GOT3 (cell line): Measurements from ENCODE around the gene PTDSS2.

ENCODE experiments used
- DNase-seq: peaks from one replicate; lab custom pipeline; 2025; ENCODE audit warnings: mixed read lengths; lab: John Stamatoyannopoulos, UW

The PTDSS2 gene

DNA sequence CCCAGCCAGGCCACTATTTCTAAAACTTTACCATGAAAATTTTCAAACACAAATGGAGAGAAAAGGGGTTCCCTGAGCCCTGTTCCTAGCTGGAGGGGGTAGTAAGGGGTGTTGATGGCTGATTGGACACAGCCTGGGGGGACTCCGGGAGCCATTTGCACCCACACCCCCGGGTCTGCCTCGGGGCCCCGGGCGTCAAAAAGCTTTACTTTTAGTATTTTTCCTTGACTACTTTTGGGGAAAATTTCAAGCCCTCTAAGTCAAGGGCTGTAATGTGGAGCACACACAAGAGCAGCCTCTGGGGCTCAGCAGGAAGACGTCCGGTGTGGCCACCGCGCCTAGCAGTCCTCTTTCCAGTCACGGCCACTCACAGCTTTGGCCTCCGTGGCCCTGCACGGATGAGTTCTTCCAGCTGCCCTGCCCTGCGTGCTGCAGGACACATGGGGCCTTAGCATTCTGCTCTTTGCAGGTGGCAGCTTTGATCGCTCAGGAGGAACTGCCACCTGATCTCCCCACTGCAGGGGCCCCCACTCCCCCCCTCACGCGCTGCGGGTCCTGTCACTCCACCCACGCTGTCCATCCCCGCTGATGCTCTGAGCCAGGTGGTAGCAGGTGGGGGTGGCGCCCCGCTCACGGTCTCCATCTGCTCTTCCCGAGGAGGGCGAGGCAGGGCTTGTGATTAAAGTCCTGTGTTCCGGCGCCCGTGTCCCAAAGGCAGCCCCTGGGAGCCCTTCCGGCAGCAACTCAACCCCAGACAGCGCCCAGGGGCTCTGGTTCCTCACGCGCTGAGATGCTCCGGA lies 42.5 kb downstream of the PTDSS2 start:
- no peak for DNase-seq

DNA sequence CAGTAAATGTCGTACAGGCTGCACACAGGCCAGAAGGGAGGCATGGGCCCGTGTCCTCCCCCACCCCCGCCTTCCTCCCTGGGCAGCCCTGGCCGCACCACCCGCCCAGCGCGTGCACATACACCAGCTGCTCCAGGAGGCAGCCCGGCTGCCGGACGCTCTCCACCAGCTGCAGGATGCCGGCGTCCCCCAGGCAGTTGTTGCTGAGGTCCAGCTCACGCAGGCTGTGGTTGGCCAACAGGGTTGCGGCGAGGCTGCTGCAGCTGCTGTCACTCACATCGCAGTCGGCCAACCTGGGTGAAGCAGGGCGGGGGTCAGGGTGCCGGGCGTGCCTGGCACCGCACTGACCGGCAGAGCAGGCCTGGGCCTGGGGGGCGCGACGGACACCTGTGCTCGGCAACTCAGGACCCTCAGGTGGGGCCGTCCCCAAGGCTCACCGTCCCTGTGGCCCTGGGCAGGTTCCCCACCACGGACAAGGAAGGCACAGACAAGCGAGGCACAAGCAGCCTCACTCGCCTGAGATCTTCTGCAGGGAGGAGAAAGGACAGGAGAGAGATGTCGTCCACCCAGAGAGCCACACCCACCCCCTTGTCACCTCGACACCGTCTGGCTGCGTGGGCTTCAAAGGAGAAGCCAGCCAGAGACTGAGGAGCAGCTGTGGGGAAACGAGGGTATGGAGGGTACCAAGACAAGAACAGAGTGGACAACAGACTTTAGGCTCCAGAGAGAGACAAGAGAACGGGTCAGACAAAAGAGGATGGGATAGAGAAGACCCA lies 44.9 kb downstream of the PTDSS2 start:
- no peak for DNase-seq

DNA sequence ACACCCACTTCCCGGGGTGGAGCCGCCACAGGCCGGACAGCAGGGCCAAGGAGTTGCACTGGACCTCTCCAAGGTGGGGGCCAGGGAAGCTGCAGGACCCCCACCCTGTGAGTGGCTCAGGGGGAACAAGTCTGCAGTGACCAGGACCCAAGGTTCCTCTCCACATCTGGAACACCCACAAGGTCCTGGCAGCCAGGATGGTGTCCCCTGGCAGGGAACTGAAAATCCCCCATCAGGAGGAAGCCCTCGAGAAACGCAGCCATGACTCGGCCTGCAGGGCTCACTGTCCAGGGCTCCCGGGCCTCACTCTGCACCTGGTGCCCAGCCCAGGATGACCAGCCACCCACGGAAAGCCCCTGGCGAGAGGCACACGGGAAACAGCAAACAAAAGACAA lies 45.5 kb downstream of the PTDSS2 start:
- DNase-seq = no peak

DNA sequence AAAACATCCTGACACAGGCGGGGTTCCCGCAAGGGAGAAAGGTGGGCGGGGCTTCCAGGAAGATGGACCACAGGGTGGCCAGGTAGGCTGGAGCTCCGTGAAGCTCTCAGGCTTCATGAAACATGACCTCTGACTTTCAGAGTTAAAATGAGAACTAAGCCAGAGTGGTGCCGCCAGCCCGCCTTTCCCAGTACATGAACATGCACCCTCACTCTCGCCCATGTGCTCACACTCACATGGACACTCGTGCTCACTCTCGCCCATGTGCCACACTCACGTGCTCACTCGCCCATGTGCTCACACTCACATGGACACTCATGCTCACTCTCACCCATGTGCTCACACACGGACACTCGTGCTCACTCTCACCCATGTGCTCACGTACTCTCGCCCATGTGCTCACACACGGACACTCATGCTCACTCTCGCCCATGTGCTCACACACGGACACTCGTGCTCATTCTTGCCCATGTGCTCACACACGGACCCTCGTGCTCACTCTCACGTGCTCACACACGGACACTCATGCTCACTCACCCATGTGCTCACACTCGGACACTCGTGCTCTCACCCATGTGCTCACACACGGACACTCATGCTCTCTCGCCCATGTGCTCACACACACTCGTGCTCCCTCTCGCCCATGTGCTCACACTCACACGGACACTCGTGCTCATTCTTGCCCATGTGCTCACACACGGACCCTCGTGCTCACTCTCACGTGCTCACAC lies 46.9 kb downstream of the PTDSS2 start:
- DNase-seq = no peak

DNA sequence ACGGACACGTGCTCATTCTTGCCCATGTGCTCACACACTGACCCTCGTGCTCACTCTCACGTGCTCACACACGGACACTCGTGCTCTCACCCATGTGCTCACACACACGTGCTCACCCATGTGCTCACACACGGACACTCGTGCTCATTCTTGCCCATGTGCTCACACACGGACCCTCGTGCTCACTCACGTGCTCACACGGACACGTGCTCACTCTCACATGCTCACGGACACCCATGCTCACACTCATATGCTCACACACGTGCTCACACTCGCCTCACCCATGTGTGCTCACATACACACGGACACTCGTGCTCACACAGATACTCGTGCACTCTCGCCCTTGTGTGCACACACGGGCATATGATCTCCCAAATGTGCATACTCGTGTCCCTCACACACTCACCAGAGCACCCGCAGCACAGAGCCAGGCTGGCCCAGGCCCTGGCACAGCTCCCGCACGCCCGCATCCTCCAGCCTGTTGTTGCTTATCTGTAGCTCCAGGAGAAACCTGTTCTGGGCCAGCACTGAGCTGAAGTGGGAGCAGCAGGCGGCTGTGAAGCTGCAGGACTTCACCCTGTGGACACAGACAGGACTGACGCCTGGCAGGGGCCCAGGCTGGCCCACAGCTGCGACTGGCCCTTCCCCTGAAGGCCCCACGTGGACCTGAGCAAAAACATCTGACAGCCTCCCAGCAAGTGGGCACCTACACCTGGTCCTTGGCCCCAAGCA lies 47.7 kb downstream of the PTDSS2 start:
- DNase-seq = no peak

DNA sequence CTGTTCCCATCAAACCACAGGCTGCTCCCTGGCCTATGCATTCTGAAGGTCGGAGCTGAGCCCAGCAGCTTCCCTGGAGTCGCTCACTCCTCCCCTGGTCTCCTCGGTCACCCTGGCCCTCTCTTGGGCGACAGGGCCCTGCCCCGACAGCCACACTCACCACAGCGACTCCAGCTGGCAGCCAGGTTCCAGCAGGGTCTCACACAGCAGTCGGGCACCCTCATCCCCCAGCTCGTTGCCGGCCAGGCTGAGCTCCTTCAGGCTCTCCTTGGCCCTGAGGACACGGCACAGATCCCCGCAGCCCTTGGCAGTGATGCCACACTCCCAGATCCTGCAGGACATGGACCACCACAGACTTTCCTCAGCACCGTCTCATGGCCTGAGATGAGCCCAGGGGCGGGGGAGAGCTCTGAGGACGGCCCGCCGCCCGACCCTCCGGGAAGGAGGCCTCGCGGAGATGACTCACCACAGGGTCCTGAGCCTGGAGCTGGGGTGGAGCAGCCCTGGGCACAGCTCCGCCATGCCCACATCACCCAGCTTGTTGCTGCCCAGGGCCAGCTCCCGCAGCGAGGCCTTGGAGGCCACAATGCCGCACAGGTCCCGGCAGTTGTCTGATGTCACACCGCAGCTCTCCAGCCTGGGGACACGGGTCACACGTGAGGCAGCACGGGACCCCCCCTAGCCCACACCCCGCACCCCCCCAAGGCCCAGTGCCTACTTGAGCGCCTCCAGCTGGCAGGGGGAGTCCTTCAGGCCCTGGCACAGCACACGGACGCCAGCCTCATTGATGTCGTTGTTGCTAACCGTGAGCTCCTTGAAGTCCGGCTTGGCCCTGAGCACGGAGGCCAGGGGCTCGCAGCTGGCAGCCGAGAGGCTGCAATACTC lies 48.5 kb downstream of the PTDSS2 start:
- DNase-seq = no peak

DNA sequence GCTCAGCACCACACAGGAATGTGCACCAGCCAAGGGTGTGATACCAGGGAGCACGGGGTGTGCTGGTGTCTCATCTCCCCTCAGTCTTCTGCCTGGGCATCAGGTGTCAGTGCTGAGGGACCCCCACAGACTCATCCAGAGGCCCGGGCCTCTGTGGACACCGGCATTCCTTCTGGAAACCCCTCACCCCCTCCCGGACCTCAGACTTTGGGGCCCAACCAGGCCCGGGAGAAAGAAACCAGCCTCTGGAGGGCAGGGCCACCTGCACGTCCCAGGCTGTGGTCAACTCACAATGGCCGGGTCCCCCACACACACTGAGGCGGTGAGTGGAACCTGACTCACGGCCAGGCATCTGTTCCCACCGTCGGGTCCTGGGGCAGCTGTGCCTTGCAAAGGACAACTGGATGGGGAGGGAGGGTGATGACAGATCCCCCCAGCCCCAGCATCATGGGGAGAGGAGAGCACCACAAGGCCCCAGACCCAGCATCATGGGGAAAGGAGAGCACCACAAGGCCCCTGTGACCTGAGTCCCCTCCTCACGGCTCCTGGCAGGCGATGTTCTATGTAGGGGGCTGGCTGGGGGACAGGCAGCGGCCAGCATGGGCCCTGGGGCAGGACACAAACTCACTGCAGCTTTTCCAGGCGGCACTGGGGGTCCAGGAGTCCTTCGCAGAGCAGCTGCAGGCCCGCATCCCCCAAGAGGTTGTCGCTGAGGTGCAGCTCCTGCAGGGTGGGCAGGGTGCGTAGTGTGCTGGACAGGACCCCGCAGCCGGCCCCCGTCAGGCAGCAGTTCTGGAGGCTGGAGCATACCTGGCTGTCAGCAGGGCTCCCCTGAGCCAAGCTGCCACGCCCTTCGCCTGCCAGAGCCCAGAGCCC lies 49.4 kb downstream of the PTDSS2 start:
- DNase-seq = no peak

DNA sequence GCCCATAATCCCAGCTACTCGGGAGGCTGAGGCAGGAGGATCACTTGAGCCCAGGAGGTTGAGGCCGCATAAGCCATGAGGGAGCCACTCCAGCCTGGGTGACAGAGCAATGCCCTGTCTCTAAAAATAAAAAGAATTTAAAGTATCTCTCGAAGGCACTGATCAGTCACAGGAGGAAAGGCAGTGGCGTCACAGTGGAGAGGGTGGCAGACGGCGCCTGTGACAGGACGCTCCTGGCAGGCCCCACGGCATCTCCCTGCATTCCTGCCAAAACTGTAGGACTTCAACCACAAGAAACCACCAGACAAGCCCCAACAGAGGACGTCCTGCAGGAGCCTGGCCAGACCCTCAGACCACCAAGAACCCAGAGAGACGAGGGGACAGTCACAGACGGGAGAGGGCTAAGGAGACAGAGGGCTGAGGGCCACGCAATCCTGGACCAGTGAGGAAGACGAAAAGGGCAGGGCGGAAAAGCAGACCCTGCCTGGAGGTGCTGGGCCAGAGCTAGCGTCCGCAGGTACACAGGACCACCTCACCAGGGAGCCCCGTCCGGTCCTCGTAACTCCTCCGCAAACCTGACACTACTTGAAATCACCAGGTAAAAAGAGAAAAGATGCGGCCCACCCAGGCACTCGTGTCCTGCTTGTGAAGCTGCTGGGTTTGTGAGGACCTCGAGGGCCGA lies 51.1 kb downstream of the PTDSS2 start:
- no peak for DNase-seq

DNA sequence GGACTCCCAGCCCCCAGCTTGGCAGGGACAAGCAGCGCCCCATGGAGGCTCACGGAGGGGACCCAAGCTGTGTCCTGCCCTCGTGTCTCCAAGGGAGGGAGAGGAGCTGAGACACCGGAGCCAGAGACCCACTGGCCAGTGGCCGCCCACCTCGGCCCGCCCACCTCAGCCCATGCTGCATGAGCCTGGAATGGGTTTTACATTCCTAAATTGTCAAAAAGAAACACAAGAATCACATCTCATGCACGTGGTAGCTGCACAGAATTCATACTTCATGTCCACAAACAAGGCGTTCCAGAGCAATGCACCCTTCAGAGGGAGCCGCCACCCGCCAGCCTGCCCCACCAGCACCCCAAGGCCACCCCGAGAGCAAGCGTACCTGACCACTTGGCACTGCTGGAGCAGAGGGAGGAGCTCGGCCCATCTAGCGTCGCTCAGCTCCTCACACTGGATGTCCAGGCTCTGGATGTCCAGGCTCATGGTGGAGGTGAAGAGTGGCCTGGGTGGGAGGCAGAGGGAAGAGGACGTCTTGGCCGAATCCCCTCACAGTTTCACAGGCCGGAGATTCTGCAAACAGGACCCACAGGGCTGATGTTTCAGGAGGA lies 51.7 kb downstream of the PTDSS2 start:
- DNase-seq = no peak

DNA sequence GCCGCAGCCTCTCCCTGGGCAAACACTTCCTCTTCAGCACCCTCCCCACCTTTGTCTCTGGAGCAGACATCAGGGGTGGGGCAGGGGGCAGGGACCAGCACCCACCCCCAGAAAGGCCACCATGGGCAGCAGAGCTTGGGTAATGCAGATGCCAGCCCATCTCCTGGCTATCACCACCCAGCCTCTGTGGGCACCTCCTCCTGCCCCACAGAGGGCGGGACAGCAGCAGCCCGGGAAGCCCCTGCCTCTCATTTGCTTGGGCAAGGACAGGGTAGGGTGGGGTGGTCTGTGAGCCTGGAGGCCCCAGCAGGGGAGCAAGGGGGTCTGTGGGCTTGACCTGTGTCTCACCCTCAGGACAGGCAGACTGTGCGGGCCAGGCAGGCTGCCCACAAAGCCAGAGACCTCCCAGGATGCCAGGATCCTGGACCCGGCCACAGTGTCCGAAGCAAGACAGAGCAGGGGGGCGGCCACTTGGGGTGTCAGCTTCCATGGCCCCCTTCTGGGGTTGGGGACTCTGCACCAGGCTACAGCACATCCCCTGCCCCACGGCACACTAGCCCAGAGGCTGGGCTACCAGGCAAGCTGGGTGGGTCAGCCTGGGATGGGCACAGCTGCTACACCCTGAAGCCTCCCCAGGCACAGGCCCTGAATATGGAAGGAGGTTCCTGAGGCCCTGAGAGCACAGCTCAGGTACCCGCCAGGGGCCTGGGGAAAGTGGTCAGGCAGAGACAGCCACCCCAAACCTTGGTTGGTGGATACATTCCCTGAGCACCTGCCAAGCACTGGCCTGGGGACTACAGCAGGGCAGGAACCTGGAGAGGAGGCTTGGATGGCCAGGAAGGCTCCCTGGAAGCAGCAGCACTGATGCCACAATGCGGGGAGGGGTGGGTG lies 52.5 kb downstream of the PTDSS2 start:
- no peak for DNase-seq

DNA sequence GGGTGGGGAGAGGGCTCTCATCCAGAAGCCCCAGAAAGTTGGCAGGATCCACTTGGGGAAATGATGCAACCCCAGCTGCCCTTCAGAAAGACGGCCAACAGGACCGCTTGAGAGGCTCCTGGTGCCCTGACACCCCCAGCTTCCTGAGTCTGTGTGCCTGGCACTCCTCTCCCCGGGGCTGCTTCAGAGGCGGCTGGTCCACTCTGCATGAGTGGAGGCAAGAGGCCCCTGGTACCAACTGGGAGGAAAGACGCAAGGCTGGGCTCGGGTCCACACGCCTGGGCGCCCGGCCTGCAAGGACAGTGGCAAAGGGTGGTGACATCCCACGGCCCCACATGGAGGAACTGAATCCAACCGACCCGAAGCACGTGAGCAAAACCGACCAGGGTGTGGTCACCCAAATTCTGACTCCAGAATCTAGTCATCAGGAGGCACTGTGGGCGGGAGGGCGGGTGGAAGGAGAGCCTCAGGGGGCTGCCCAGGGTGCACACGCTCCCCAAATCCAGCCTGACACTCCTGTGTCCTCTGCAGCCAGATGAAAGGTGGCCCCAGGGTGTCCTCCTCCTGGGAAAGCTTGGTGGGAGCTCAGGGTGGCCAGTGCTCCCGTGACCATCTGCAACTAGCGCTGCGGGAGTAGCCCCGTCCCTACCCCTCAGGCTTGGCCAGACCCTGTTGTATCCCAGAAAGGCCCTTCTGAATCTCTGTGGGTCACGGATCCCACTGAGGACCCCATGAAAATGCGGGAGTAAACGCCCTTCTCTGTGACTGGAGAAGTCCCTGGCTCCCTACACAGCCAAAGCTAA lies 53.3 kb downstream of the PTDSS2 start:
- DNase-seq = no peak

DNA sequence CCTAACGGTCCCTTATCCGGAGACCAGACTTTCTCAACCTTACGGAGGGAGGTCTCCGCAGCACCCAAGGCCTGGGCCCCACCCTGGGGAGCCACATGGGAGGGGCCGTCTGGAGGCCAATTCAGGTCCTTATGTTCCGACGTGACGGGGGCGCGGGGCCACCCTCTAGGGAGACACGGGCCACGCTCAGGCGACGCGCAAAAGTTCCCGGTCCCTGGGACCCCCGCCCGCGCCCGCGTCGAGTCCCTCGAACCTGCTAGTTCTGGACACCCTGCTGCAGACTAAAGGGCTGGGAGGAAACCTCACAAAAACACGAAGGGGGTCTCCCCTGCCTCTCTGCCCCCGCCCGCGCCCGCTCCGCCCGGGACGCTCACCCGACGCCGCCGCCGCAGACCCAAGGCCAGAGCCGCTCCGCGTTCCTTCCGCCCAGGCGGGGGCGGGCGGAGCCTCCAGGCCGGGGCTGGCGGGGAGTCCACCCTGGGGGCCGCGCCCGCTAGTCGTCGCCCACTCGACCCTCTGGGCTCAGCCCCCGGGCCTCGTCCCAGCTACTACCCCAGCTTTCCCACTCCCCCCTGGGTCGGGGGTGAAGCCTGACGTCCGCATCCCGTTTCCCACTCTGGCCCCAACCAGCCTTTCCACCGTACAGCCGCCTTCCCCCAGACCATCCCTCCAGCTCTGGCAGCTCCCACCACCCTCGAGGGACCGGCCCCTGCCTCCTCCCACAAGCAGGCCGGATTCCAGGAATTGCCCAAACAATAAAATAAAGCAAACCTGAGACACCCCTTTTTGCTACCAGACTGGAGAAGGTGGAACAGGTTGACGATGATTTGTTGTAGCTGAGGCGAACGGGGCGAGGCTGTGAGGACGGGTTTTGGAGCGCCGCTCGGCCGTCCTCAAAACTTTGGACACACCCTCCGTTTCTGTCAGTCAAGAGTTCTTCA lies 54.2 kb downstream of the PTDSS2 start:
- DNase-seq = no peak

DNA sequence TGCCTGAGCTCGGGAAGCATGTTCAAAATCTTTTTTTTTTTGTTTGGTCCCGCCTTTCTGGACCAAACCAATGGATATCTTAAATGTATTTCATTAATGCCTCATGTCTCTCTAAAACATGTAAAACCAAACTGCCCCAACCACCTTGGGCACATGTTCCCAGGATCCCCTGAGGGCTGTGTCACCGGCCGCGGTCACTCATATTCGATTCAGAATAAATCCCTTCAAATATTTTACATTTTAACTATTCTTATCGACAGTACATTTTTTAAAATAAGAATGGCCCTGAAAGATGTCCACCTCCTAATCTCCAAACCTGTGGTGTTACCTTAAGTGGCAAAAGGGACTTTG lies 54.9 kb downstream of the PTDSS2 start:
- no peak for DNase-seq

DNA sequence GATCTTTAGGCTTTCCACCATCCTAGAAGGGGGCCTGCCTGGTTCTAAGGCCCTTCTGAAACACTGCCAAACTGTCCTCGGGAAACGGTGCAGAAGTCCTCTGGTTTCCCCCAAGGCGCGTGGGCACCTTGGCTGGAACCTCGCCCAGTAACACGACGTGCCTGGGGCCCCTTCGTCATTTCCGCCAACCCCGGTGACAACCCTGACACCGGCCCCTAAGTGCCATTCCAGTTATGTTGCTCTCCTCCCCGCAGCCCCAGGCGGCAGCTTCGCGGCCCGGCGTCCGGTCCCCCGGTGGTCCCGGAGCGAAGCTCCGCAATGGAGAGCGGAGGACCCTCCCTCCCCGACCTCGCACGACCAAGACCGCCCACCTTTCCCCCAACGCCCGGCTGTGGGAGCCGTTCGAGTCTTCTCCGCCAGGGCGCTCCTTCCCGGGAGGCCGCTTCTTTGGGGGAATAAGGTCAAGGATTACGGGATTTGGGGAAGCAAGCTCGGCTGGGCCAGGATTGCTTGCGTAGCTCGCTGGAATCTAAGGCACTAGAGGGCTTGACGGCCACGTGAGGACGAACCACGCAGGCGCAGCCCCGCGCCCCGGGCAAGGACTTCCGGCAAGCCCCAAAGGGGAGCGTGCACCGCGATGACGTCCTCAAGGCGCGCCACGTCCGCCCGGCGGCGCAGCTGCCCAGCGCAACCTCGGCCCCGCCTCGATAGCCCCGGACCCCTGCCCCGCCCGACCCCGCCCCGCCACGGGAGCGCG lies 56.3 kb downstream of the PTDSS2 start:
- DNase-seq = peak; percentile 76

DNA sequence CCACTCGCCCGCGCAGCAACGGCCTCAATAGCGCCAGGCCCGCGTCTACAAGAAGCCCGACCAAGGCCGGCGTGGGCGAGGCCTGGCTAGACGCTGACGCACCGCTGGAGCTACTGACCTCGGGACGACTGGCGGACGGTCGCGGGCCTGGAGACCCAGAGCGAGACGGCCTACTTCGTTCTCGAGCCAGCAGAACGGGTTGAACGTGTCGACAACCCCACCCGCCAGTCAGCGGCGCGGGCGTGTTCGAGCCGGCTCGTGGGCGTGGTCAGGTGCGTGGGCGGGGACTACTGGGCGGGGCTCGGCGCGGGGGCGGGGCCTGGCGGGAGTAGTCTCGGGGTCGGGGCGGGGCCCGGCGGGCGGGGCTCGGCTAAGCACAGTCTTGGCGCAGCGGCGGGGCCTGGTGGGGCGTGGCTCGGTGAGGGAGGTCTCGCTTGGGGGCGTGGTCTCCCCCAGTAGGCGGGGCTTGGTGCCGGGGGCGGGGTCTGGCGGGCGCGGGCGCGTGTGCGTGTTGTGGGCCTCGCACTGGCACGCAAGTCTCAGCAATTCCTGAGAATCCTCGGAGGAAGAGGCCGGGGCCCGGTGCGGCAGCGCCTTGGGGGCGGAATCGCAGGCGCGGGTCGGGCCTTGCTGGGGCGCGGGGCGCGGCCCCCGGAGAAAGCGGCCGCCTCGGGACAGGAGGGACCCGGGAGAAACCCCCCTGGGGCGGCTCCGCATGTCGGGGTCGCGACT lies 57.1 kb downstream of the PTDSS2 start, which contains the start of gene RNH1:
TSS of gene RNH1 (minus strand) at position 248 of the 732 bp plus-strand sequence. CDS start 5,080 bp downstream, outside the sequence.
- DNase-seq = peak; percentile 76
